Smooth muscle cell (in vitro differentiated cells): ENCODE measurements around the gene ZNF385D. TPM values are rescaled to one million over a fixed set of nuclear protein-coding genes. Genes with fewer than 3 reads are reported as not detected.

Experiments
- DNase-seq: peaks from one replicate; lab custom pipeline; 2025; ENCODE audit not compliant: unreplicated experiment; lab: John Stamatoyannopoulos, UW
- H2AFZ ChIP-seq: fragments of 200-600 bp; sonication (generic); 2 replicates; pipeline ENCODE4 v1.6.0; 2016; ENCODE audit warnings: antibody characterized with exemption, low read depth, mild to moderate bottlenecking
- H3F3A ChIP-seq: fragments of 200-600 bp; sonication (generic); 2 replicates; pipeline ENCODE4 v1.6.0; 2017; ENCODE audit warnings: antibody characterized with exemption, low read depth
- H3K27ac ChIP-seq: fragments of 200-600 bp; sonication (generic); 2 replicates; pipeline ENCODE4 v1.5.1; 2016; ENCODE audit warnings: low read depth, mild to moderate bottlenecking
- H3K27me3 ChIP-seq: fragments of 200-600 bp; sonication (generic); 2 replicates; pipeline ENCODE4 v1.6.1; 2016; ENCODE audit warnings: low read depth, mild to moderate bottlenecking
- H3K36me3 ChIP-seq: fragments of 200-600 bp; sonication (generic); 2 replicates; pipeline ENCODE4 v1.5.1; 2016; ENCODE audit warnings: low read depth
- H3K4me1 ChIP-seq: fragments of 200-600 bp; sonication (generic); 2 replicates; pipeline ENCODE4 v1.5.1; 2016; ENCODE audit warnings: low read depth
- H3K4me2 ChIP-seq: fragments of 200-600 bp; sonication (generic); 2 replicates; pipeline ENCODE4 v1.6.0; 2016; ENCODE audit warnings: mild to moderate bottlenecking
- H3K4me3 ChIP-seq: fragments of 200-600 bp; sonication (generic); 2 replicates; pipeline ENCODE4 v1.5.1; 2016; ENCODE audit warnings: mild to moderate bottlenecking
- H3K79me2 ChIP-seq: fragments of 200-600 bp; sonication (generic); 2 replicates; pipeline ENCODE4 v1.6.0; 2016; ENCODE audit warnings: low read depth, mild to moderate bottlenecking
- H3K9ac ChIP-seq: fragments of 200-600 bp; sonication (generic); 2 replicates; pipeline ENCODE4 v1.6.0; 2016; ENCODE audit warnings: low read depth
- H3K9me3 ChIP-seq: fragments of 200-600 bp; sonication (generic); replicated peaks from 2 replicates; pipeline ENCODE4 v1.5.1; 2016; ENCODE audit warnings: low read depth
- H4K20me1 ChIP-seq: fragments of 200-600 bp; sonication (generic); 2 replicates; pipeline ENCODE4 v1.6.0; 2016; ENCODE audit warnings: low read depth
- WGBS: methylation state at CpG from one replicate; pipeline ENCODE4 v1.1.7; 2016; ENCODE audit warnings: low lambda C conversion rate; 5-methylcytosine and 5-hydroxymethylcytosine counted together
- polyA plus RNA-seq: library from polyadenylated mRNA; unstranded; fragments of >200 nt; fragmentation: Nextera tagmentation; extraction: Ambion mirVana; gene quantifications from 2 replicates; pipeline ENCODE4 v1.2.1, GENCODE V29; 2016
- total RNA-seq: library from RNA; depleted of rRNA; stranded (reverse); fragments of >200 nt; gene quantifications from 2 replicates; pipeline ENCODE4 v1.2.3, GENCODE V29; 2014
- TF ChIP-seq, protein P1 (sequence below): fragments of 200-600 bp; sonication (generic); IDR thresholded peaks from 2 replicates; pipeline ENCODE4 v1.5.1; 2017; ENCODE audit warnings: borderline replicate concordance, mild to moderate bottlenecking, antibody characterized with exemption; ENCODE audit not compliant: insufficient read depth, poor library complexity, severe bottlenecking

ZNF385D gene
- total and polyA plus RNA-seq, 2 experiments from 2014 or later, result 0.13 to 2.4 TPM

DNA sequence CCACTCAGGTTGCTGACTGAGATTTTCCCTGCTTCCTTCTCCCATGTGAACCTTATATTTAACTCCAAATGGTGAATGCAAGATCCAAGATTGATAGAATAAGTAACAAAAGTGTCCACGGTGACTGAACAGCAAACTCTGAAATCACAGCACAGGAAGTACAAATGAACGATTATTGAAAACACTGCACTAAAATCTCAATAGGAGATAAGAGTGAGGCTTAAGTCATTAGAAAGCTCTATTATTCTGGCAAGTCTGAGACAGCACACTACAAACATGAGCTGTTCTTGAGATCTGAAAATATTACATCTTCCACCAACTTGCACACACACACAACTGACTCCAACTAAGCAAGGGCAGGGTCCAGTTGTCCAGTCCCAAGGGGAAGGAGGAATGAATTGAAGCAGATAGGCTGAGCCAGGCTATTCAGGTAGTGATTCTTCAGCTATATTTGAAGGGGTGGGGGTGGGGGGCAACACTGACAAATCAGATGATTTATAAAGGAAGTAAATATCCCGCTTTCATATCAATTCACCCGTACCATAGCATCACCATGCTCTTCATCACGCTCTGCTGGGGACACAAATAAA is 2.9 kb downstream of the ZNF385D start:
- TF ChIP-seq, protein P1, sequence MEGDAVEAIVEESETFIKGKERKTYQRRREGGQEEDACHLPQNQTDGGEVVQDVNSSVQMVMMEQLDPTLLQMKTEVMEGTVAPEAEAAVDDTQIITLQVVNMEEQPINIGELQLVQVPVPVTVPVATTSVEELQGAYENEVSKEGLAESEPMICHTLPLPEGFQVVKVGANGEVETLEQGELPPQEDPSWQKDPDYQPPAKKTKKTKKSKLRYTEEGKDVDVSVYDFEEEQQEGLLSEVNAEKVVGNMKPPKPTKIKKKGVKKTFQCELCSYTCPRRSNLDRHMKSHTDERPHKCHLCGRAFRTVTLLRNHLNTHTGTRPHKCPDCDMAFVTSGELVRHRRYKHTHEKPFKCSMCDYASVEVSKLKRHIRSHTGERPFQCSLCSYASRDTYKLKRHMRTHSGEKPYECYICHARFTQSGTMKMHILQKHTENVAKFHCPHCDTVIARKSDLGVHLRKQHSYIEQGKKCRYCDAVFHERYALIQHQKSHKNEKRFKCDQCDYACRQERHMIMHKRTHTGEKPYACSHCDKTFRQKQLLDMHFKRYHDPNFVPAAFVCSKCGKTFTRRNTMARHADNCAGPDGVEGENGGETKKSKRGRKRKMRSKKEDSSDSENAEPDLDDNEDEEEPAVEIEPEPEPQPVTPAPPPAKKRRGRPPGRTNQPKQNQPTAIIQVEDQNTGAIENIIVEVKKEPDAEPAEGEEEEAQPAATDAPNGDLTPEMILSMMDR, result no peak
- Histone ChIP-seq H3K27me3 (peaks cover 30% of the 10 kb centered on the region), H3F3A (no peaks in the 10 kb centered on the region), H3K36me3 (no peaks in the 10 kb centered on the region), H4K20me1 (no peaks in the 10 kb centered on the region), H3K4me1 (peaks cover 7% of the 10 kb centered on the region), H3K4me3 (peak overlapping the region; percentile 48), H3K4me2 (no peak overlapping the region), H3K79me2 (no peaks in the 10 kb centered on the region), H3K9me3 (no peaks in the 10 kb centered on the region), H2AFZ (no peak overlapping the region), H3K27ac (no peak overlapping the region), H3K9ac (no peak overlapping the region)
- WGBS, result 85% methylated on average over 5 of the region's 5 CpGs
- DNase-seq, result no peak

DNA sequence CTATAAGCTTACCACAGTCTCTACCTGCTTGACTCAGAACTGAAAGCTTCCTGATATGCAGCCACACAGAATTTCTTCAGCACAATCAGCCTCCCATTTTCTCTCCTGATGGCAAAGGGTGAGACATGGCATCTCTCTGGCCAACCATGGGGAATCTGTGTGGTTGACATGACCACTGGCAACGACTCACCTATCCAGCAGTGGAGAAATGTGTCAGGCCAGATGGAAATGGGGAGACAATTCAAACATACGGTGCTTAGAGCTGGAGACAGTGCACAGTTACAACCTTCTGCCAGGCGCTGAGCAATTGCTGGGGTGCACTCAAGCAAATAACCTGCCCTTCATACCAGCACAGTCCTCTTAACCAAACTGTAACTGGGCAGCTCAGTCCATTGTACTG is 3.6 kb downstream of the ZNF385D start:
- Histone ChIP-seq H3K9ac (no peak overlapping the region), H3K9me3 (no peaks in the 10 kb centered on the region), H3K27ac (no peak overlapping the region), H3K27me3 (peaks cover 30% of the 10 kb centered on the region), H4K20me1 (no peaks in the 10 kb centered on the region), H3K79me2 (no peaks in the 10 kb centered on the region), H3F3A (no peaks in the 10 kb centered on the region), H2AFZ (no peak overlapping the region), H3K4me1 (peaks cover 7% of the 10 kb centered on the region), H3K4me3 (no peak overlapping the region), H3K36me3 (no peaks in the 10 kb centered on the region), H3K4me2 (no peak overlapping the region)
- TF ChIP-seq, protein P1, result no peak
- no peak for DNase-seq
- WGBS, result 93% methylated on average over 3 of the region's 3 CpGs

DNA sequence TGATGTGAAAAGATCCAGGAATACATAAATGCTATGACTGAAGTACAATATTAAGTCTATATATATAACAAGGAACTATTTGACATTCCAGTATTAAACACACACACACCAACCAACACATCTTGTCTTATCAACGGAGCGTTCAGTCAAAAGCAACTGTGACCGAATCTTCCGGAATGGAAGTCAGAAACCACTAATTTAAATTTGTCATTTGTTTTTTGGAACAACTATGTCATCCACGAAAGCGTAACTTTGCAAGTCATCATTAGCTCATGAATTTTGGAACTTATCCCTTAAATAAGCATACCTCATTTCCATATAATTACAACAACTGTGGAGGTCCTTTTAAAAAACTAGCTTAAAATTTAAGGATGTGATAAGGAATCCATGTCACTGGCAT is 5.0 kb downstream of the ZNF385D start:
- peaks cover 30% of the 10 kb centered on the region for H3K27me3 ChIP-seq
- 96% methylated on average over 6 of the region's 6 CpGs for WGBS
- H3K36me3 ChIP-seq, result no peaks in the 10 kb centered on the region
- no peak overlapping the region for H3K4me2 ChIP-seq
- H3K4me1 ChIP-seq, result peaks cover 7% of the 10 kb centered on the region
- no peaks in the 10 kb centered on the region for H4K20me1 ChIP-seq
- H3K27ac ChIP-seq, result no peak overlapping the region
- H3K79me2 ChIP-seq, result no peaks in the 10 kb centered on the region
- no peaks in the 10 kb centered on the region for H3F3A ChIP-seq
- H3K9me3 ChIP-seq, result no peaks in the 10 kb centered on the region
- DNase-seq, result no peak
- no peak overlapping the region for H3K9ac ChIP-seq
- TF ChIP-seq, protein P1, result no peak
- H2AFZ ChIP-seq, result no peak overlapping the region
- H3K4me3 ChIP-seq, result no peak overlapping the region

DNA sequence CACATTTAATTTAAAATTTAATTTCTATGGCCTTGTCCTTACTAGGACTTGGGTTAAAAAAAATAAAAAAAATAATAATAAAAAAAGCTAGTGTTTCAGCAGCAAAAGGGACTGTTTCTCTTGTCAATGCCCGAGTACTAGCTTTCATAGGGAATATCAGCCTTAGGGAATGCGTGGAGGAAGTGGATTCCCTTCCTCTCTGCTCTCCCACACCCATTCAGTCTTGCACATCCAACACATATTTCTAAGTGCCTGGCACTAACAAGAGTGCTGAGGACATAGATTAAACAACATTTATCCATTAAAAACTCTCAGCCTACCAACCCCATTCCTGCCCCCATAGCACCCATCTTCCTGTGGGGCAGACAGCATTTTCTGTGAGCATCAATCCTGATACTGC is 6.2 kb downstream of the ZNF385D start:
- no peaks in the 10 kb centered on the region for H4K20me1 ChIP-seq
- WGBS, result 83% methylated on average over 2 of the region's 2 CpGs
- H3K4me3 ChIP-seq, result no peak overlapping the region
- no peak for DNase-seq
- no peak overlapping the region for H3K9ac ChIP-seq
- H3K27me3 ChIP-seq, result peaks cover 30% of the 10 kb centered on the region
- H3K4me2 ChIP-seq, result no peak overlapping the region
- TF ChIP-seq, protein P1, result no peak
- no peak overlapping the region for H2AFZ ChIP-seq
- no peaks in the 10 kb centered on the region for H3K79me2 ChIP-seq
- H3K9me3 ChIP-seq, result no peaks in the 10 kb centered on the region
- no peak overlapping the region for H3K27ac ChIP-seq
- peaks cover 3% of the 10 kb centered on the region for H3K4me1 ChIP-seq
- no peaks in the 10 kb centered on the region for H3K36me3 ChIP-seq
- no peaks in the 10 kb centered on the region for H3F3A ChIP-seq
